ENCODE measurements around the gene ATP5PF. TPM values are rescaled to one million over a fixed set of nuclear protein-coding genes. Genes with fewer than 3 reads are reported as not detected.

Gene ATP5PF, protein sequence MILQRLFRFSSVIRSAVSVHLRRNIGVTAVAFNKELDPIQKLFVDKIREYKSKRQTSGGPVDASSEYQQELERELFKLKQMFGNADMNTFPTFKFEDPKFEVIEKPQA
- total RNA-seq, result 34.6 and 44.8 TPM in 2 replicates

GRCh38 chr21:25734904-25735645 is at the start of gene ATP5PF, which contains the start of gene GABPA:
Gene ATP5PF (minus strand): TSS chr21:25734904. CDS start chr21:25729794, 5,110 bp downstream.
Gene GABPA (plus strand): TSS chr21:25734972. CDS start chr21:25741599, 6,627 bp downstream.

Other genes with a start within 250 kb of the ATP5PF start
- 52.2 and 54.0 TPM in 2 replicates for gene MRPL39, start 127.4 kb downstream of the ATP5PF start, total RNA-seq
- 0.37 and 0.39 TPM in 2 replicates for gene JAM2, start 95.6 kb downstream of the ATP5PF start, total RNA-seq
- 20.2 and 25.4 TPM in 2 replicates for gene GABPA, start 68 bp upstream of the ATP5PF start, total RNA-seq

Data from subcutaneous preadipocyte (primary cell).